ENCODE results near the gene IL3. TPM values are rescaled to one million over a fixed set of nuclear protein-coding genes. Genes with fewer than 3 reads are reported as not detected.

IL3 gene
- total RNA-seq, 1 donor from 2014 or later = not detected

DNA sequence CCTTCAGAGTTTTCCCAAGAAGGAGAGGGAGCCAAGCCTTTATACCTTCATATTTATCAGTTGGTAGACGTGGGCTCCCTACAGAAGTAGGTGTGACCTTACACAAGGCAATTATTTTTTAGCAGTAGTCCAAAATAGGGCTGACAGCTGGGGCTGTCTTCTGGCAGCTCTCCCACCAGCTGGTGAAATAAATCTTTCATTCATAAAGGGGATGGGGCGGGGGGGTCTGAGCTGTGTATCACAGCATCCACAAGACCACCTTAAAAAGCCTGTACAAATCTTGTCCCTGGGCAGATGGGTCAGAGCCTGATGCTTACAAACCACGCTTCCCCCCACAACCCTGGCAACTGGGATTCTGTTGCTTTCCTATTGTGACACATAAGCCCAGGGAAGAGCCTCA lies 32.8 kb downstream of the IL3 start:
- no peaks in the 10 kb centered on the region for H4K20me1 ChIP-seq (ENCODE audit: insufficient read depth, low read length)
- H3K9me3 Mint-ChIP-seq (ENCODE audit: unreplicated experiment) = no peaks in the 10 kb centered on the region
- no peak overlapping the region for H3K4me3 Mint-ChIP-seq (ENCODE audit: unreplicated experiment)
- no peak overlapping the region for H3K27ac Mint-ChIP-seq (ENCODE audit: unreplicated experiment)
- no peak overlapping the region for H3K4me2 ChIP-seq (ENCODE audit: low read length)
- peaks cover 32% of the 10 kb centered on the region for H3K4me1 ChIP-seq (ENCODE audit: insufficient read depth, low read length)
- H3K27me3 ChIP-seq (ENCODE audit: insufficient read depth, low read length) = no peaks in the 10 kb centered on the region
- FAIRE-seq (no peak), DNase-seq (ENCODE audit: low read depth) (no peak)
- no peak overlapping the region for H2AFZ ChIP-seq (ENCODE audit: low read depth, low read length)
- H3K4me3 ChIP-seq (ENCODE audit: insufficient read depth, low read depth, low read length) = no peak overlapping the region
- H3K27me3 Mint-ChIP-seq (ENCODE audit: low read depth, unreplicated experiment) = peaks cover 5% of the 10 kb centered on the region
- no peaks in the 10 kb centered on the region for H3K36me3 ChIP-seq (ENCODE audit: insufficient read depth, low read length)
- H3K9me3 ChIP-seq (ENCODE audit: insufficient read depth, low read depth, low read length) = no peaks in the 10 kb centered on the region
- no peak overlapping the region for H3K27ac ChIP-seq (ENCODE audit: low read depth, low read length)
- no peak overlapping the region for H3K9ac ChIP-seq (ENCODE audit: low read length)
- no peaks in the 10 kb centered on the region for H3K79me2 ChIP-seq (ENCODE audit: insufficient read depth, low read length)
- H3K4me1 Mint-ChIP-seq (ENCODE audit: low read depth, unreplicated experiment) = peaks cover 21% of the 10 kb centered on the region
- H3K36me3 Mint-ChIP-seq (ENCODE audit: low read depth, unreplicated experiment) = no peaks in the 10 kb centered on the region
- TF ChIP-seq EZH2 (IDR thresholded peaks at IDR 0.05; ENCODE audit: insufficient read depth, low read length) (no peak), CTCF (IDR thresholded peaks at IDR 0.05; ENCODE audit: insufficient read depth, low read depth, low read length) (no peak)

- Mint-ChIP-seq H3K36me3 (ENCODE audit: low read depth, unreplicated experiment) (no peaks in the 10 kb centered on the region), H3K27ac (ENCODE audit: unreplicated experiment) (no peak overlapping the region), H3K27me3 (ENCODE audit: low read depth, unreplicated experiment) (peaks cover 5% of the 10 kb centered on the region), H3K4me1 (ENCODE audit: low read depth, unreplicated experiment) (peaks cover 22% of the 10 kb centered on the region), H3K4me3 (ENCODE audit: unreplicated experiment) (no peak overlapping the region), H3K9me3 (ENCODE audit: unreplicated experiment) (no peaks in the 10 kb centered on the region)
- no peak for TF ChIP-seq CTCF (IDR thresholded peaks at IDR 0.05; ENCODE audit: insufficient read depth, low read depth, low read length)
- no peak for TF ChIP-seq EZH2 (IDR thresholded peaks at IDR 0.05; ENCODE audit: insufficient read depth, low read length)
- Histone ChIP-seq H4K20me1 (ENCODE audit: insufficient read depth, low read length) (no peaks in the 10 kb centered on the region), H3K27ac (ENCODE audit: low read depth, low read length) (peak overlapping the region; percentile 83), H3K27me3 (ENCODE audit: insufficient read depth, low read length) (no peaks in the 10 kb centered on the region), H3K4me3 (ENCODE audit: insufficient read depth, low read depth, low read length) (no peak overlapping the region), H3K79me2 (ENCODE audit: insufficient read depth, low read length) (no peaks in the 10 kb centered on the region), H3K36me3 (ENCODE audit: insufficient read depth, low read length) (no peaks in the 10 kb centered on the region), H3K4me2 (ENCODE audit: low read length) (peak overlapping the region; percentile 71), H3K4me1 (ENCODE audit: insufficient read depth, low read length) (peaks cover 42% of the 10 kb centered on the region), H3K9me3 (ENCODE audit: insufficient read depth, low read depth, low read length) (no peaks in the 10 kb centered on the region), H3K9ac (ENCODE audit: low read length) (peak overlapping the region; percentile 78), H2AFZ (ENCODE audit: low read depth, low read length) (peak overlapping the region; percentile 20)
- FAIRE-seq (peak; percentile 54), DNase-seq (ENCODE audit: low read depth) (peak; percentile 98)
Measured at GRCh38 chr5:132094393-132095076, 34.1 kb downstream of the IL3 start.

GRCh38 chr5:132095077-132095410 lies 34.6 kb downstream of the IL3 start:
- no peak for TF ChIP-seq CTCF (IDR thresholded peaks at IDR 0.05; ENCODE audit: insufficient read depth, low read depth, low read length)
- no peak for TF ChIP-seq EZH2 (IDR thresholded peaks at IDR 0.05; ENCODE audit: insufficient read depth, low read length)
- Mint-ChIP-seq H3K9me3 (ENCODE audit: unreplicated experiment) (no peaks in the 10 kb centered on the region), H3K27me3 (ENCODE audit: low read depth, unreplicated experiment) (peaks cover 7% of the 10 kb centered on the region), H3K27ac (ENCODE audit: unreplicated experiment) (no peak overlapping the region), H3K4me3 (ENCODE audit: unreplicated experiment) (no peak overlapping the region), H3K4me1 (ENCODE audit: low read depth, unreplicated experiment) (peaks cover 20% of the 10 kb centered on the region), H3K36me3 (ENCODE audit: low read depth, unreplicated experiment) (no peaks in the 10 kb centered on the region)
- H3K9ac ChIP-seq (ENCODE audit: low read length) = peak overlapping the region; percentile 78
- H3K9me3 ChIP-seq (ENCODE audit: insufficient read depth, low read depth, low read length) = no peaks in the 10 kb centered on the region
- H3K36me3 ChIP-seq (ENCODE audit: insufficient read depth, low read length) = no peaks in the 10 kb centered on the region
- no peaks in the 10 kb centered on the region for H4K20me1 ChIP-seq (ENCODE audit: insufficient read depth, low read length)
- H2AFZ ChIP-seq (ENCODE audit: low read depth, low read length) = peak overlapping the region; percentile 20
- peaks cover 38% of the 10 kb centered on the region for H3K4me1 ChIP-seq (ENCODE audit: insufficient read depth, low read length)
- H3K27me3 ChIP-seq (ENCODE audit: insufficient read depth, low read length) = no peaks in the 10 kb centered on the region
- H3K27ac ChIP-seq (ENCODE audit: low read depth, low read length) = peak overlapping the region; percentile 83
- no peak overlapping the region for H3K4me3 ChIP-seq (ENCODE audit: insufficient read depth, low read depth, low read length)
- peak overlapping the region; percentile 71 for H3K4me2 ChIP-seq (ENCODE audit: low read length)
- no peak for FAIRE-seq
- no peaks in the 10 kb centered on the region for H3K79me2 ChIP-seq (ENCODE audit: insufficient read depth, low read length)
- no peak for DNase-seq (ENCODE audit: low read depth)
